Effector CD8-positive, alpha-beta T cell (primary cell): ENCODE results near the gene CD46.

Experiments
- DNase-seq: peaks from one replicate; lab custom pipeline; 2025; lab: John Stamatoyannopoulos, UW

Gene CD46

GRCh38 chr1:207828046-207828445 is 76.2 kb downstream of the CD46 start:
- DNase-seq, result no peak

DNA sequence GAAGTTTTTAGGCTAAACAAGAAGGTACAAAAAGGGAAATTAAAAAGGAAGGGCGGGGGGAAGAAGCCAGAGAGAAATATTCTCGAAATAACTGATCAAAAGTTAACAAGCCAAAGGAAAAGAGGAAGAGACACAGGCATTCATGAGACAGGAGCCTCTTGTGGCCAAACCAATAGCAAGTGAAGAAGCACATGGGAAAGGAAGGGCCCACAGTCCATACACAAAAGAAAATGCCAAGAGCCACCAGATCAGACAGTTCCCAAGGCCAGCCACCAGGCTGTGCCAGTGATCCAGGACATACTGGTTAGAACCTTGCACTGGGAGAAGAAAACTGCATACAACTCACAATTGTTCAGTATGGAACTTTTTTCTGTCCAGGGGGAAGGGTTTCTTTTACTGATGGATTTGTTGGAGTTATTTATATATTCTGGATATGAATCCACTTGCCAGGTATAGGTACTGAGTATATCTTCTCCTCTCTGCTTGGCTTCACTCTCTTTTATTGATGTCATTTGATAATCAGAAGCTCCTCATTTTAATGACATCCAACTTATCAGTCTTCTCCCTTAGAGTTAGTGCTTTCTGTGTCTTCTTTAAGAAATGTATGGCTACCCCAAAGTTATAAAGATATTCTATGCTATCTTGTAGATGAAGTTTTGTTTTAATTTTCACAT is 76.8 kb downstream of the CD46 start:
- DNase-seq, result peak; percentile 14

DNA sequence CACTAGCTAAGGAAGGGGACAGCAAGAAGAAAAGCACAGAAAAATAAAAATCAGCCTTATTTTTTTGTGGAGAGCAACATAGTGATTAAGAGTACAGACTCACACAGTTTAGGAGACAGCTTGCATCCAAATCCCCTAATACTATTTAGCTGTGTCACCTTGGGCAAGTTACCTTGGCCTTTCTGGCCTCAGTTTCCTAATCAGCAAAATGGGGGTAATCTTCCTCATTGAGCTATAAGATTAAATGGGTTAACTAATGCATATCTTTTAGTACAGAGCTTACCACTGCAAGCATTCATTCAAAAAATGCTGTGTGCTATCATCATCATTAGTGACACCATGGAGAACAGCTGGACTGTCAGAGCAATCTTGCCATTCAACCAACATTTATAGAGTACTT is 77.7 kb downstream of the CD46 start:
- no peak for DNase-seq

DNA sequence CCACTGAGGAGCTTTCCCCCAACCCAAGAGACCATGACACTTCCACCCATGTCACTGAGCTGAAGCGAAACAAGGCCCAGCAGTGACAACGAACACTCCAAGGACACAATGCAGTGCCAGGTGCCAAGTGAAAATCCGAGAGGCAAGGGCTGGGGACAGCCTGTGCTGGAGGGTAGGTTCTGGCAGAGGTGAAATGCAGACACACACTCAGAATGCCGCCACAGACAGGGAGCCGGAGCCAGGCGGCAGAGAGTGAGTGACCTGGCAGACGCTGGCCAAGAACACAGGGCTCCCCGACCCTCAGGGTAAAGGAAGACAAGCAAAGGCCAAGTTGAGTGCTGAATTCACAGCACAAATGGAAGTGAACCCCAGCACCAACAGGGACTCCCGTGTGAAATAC is 78.9 kb downstream of the CD46 start:
- no peak for DNase-seq

GRCh38 chr1:207831517-207832327 is 79.9 kb downstream of the CD46 start:
- no peak for DNase-seq

DNA sequence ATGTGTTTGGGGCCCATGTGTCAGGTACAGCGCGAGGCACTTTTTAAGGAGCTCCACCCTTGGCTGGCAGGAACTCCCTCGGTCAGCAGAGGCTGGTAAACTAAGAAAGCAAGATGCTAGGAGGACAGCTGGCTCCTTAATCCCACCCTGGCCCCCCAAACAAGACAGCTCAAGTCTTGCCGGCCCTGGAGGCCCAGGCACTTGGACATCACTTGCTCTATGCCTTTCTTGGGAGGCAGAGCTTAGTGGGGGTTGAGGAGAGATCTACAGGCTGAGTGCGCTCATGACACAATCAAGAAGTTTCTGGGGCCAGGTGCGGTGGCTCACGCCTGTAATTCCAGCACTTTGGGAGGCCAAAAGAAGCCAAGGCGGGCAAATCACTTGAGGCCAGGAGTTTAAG is 80.9 kb downstream of the CD46 start:
- no peak for DNase-seq

- DNase-seq, result no peak
These were observed 81.5 kb downstream of the CD46 start for GRCh38 chr1:207833381-207833780.

DNA sequence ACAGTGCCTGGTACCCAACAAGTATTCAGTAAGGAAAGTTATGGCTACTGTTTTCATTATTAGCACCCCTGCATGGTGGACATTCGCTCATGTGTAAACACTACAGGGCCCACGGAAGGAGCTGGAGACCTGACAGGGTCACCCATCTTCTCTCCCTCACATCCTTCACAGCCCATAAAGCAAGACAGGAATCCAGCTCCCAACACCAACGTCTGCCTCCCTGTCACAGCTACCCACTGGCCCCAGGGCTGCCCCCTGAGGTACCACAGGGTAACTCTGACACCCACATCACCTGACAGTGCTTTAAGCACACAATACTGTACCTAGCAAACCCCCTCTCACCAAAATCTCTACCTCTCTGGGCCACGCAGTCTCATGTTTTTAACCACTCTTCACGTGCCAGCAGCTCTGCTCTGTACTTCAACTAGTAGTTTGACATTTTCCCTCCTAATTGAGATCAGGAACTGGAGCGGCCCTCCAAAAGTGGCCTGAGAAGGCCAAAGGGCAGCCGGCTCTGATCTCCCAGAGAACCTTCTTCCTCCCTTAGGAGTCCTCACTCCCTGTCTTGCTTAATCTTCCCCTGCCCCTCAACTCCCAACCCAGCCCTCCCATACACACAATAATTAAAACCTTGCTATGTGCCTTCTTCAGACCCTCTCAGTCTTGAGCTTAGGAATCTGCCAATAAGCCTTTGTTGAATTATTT is 82.3 kb downstream of the CD46 start:
- DNase-seq, result no peak

DNA sequence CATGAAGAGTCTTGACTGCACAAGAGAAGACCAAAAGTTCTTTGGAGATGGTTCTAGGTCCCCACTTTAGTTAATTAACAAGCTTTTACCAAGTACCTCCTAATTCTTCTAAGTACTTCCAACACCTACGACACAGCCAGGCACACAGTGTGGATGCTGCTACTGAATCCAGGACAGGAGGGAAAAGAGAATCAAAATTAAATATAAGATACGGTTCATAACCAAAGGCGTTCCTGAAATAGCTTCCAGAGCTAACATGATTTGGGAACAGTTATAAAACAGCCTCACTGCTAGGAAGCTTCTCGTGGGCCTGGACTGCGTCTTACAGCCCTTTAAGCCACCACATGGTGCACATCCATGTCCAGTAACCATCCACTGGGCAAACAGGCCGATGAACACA is 84.1 kb downstream of the CD46 start:
- DNase-seq, result no peak

- DNase-seq, result no peak
These were observed 84.9 kb downstream of the CD46 start for GRCh38 chr1:207836591-207837347.

GRCh38 chr1:207837673-207838072 is 85.8 kb downstream of the CD46 start:
- DNase-seq, result no peak

- DNase-seq, result no peak
These were observed 86.6 kb downstream of the CD46 start for GRCh38 chr1:207838156-207839082.

GRCh38 chr1:207839083-207839413 is 87.2 kb downstream of the CD46 start:
- DNase-seq, result no peak

- DNase-seq, result no peak
These were observed 88.5 kb downstream of the CD46 start for GRCh38 chr1:207840380-207840779.

DNA sequence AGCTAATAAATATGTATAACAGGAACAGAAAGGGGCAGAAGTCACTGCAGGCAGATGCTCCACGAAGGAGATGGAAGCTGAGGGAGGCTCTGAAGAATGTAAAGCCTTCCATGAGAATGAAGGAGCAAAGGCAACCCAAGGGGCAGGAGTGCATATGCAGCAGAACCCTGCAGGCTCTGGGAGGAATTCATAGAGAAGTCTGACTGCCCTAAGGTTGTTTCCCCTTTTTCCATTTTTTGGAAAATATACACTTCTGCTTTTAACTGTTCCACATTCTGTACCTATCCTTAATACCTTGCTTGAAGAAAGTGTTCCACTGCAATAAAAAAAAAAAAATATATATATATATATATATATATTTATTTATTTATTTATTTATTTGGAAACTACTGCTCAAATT is 89.4 kb downstream of the CD46 start:
- no peak for DNase-seq

DNA sequence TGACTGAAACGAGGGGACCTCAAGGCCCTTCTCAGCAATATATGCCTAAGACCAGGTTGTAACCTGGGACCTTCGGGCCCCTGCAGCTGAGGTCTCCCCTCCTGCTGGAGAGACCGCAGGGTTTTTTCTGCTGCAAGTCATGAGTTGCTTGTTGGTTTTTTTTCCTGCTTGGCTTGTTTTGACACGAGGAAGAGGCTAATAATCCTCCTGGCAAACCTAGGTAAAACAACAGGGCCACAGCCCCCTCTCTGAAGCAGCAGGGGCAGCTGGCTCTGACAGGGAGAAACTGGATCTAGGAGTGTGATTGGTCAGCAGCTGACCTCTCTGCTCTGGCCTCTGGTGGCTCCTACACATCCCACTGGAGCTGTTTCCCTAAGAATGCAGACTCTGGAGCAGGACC is 90.0 kb downstream of the CD46 start:
- DNase-seq, result no peak

DNA sequence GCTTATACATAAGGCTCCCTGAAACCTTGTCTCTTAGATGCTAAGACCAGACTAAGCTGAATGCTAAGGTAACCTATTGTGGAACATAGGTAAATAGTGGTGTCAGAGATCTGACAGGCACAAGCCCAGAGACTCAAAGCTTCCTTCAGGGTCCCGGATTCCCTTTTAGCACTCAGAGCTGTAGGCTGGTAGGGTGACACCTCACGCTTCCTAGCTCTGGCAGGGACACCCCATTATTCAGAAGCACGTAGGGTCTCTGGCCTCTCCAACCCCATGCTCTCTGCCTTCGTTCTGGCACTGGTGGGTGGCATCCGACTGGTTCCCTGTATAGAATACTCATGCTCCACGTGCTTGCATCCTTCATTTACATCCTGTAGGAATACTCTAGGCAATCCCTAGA is 90.7 kb downstream of the CD46 start:
- DNase-seq, result no peak

GRCh38 chr1:207844371-207844770 is 92.5 kb downstream of the CD46 start:
- no peak for DNase-seq
